ENCODE data around the gene SLC35F3. TPM values are rescaled to one million over a fixed set of nuclear protein-coding genes. Genes with fewer than 3 reads are reported as not detected.

The SLC35F3 gene
- total RNA-seq, 1 experiment from 2014 or later, result 0.94 TPM

DNA sequence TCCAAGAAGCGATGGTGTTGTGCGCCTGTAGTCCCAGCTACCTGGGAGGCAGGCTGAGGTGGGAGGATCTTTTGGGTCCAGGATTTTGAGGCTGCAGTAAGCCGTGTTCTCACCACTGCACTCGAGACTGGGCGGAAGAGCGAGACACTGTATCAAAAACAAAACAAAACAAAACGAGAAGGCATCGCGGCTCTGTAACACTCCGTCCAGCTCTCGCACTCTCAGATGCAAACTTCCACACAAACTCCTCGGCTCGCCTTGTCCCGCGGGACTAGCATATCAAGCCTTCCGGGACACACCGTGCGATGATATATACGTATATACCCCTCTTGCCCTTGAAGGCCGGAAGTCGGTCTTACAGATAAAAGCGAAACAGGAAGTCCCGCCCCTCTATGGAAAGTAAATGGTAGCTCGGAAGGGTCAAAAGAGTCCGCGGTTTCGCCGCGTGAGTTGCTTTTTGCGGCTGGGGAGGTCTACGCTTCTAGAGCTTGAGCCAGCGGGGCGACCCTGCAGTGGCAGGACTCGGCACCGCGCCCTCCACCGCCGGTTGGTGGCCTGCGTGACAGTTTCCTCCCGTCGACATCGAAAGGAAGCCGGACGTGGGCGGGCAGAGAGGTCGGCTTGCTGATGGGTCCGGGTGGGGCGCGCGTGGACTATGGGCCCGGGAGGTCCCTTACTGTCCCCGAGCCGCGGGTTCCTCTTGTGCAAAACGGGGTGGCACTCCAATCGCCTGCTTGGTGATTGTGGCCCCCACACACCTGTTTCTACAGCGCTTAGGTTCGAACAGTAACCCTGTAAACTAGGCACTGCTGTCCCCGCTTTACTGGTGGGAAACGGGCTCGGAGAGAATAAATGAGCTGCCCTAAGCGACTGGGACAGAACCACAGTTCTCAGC is 468.8 kb downstream of the SLC35F3 start, which contains the start of gene COA6 (continued):
- no peak for TF ChIP-seq TP53 (CRISPR knock-in tag; IDR thresholded peaks at IDR 0.05)
- TF ChIP-seq SMAD4 (CRISPR knock-in tag; IDR thresholded peaks at IDR 0.05), result no peak
- TF ChIP-seq STAT6 (CRISPR knock-in tag; conservative IDR thresholded peaks at IDR 0.05; ENCODE audit: low read depth), result no peak
- no peak for TF ChIP-seq ZBTB21 (CRISPR knock-in tag; IDR thresholded peaks at IDR 0.05; ENCODE audit: borderline replicate concordance)
- TF ChIP-seq, protein P1, sequence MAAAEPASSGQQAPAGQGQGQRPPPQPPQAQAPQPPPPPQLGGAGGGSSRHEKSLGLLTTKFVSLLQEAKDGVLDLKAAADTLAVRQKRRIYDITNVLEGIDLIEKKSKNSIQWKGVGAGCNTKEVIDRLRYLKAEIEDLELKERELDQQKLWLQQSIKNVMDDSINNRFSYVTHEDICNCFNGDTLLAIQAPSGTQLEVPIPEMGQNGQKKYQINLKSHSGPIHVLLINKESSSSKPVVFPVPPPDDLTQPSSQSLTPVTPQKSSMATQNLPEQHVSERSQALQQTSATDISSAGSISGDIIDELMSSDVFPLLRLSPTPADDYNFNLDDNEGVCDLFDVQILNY (CRISPR knock-in tag; IDR thresholded peaks at IDR 0.05), result no peak
- TF ChIP-seq CBFB (CRISPR knock-in tag; IDR thresholded peaks at IDR 0.05; ENCODE audit: low read depth), result no peak
- no peak for TF ChIP-seq ZNF532 (CRISPR knock-in tag; IDR thresholded peaks at IDR 0.05; ENCODE audit: borderline replicate concordance)
- TF ChIP-seq GRHL2 (CRISPR knock-in tag; IDR thresholded peaks at IDR 0.05; ENCODE audit: insufficient replicate concordance, severe bottlenecking), result no peak
- TF ChIP-seq ZNF121 (CRISPR knock-in tag; IDR thresholded peaks at IDR 0.05), result peak; percentile 93
- no peak for TF ChIP-seq ZNF671 (CRISPR knock-in tag; IDR thresholded peaks at IDR 0.05)
- TF ChIP-seq CREB1 (CRISPR knock-in tag; IDR thresholded peaks at IDR 0.05), result no peak; the same call in 1 of the 2 replicates
- TF ChIP-seq SP1 (CRISPR knock-in tag; conservative IDR thresholded peaks at IDR 0.05), result peak; percentile 62; the same call in 1 of the 2 replicates
- TF ChIP-seq, protein P2, sequence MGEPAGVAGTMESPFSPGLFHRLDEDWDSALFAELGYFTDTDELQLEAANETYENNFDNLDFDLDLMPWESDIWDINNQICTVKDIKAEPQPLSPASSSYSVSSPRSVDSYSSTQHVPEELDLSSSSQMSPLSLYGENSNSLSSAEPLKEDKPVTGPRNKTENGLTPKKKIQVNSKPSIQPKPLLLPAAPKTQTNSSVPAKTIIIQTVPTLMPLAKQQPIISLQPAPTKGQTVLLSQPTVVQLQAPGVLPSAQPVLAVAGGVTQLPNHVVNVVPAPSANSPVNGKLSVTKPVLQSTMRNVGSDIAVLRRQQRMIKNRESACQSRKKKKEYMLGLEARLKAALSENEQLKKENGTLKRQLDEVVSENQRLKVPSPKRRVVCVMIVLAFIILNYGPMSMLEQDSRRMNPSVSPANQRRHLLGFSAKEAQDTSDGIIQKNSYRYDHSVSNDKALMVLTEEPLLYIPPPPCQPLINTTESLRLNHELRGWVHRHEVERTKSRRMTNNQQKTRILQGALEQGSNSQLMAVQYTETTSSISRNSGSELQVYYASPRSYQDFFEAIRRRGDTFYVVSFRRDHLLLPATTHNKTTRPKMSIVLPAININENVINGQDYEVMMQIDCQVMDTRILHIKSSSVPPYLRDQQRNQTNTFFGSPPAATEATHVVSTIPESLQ (CRISPR knock-in tag; IDR thresholded peaks at IDR 0.05), result no peak
- no peak for TF ChIP-seq ZNF219 (CRISPR knock-in tag; IDR thresholded peaks at IDR 0.05; ENCODE audit: borderline replicate concordance)
- no peak for TF ChIP-seq NFATC4 (CRISPR knock-in tag; IDR thresholded peaks at IDR 0.05)
- TF ChIP-seq GABPB1 (CRISPR knock-in tag; IDR thresholded peaks at IDR 0.05), result peak; percentile 64; the same call in 1 of the 2 replicates
- no peak for TF ChIP-seq ZNF396 (CRISPR knock-in tag; IDR thresholded peaks at IDR 0.05; ENCODE audit: borderline replicate concordance)
- no peak for TF ChIP-seq MXD4 (CRISPR knock-in tag; IDR thresholded peaks at IDR 0.05; ENCODE audit: borderline replicate concordance)
- TF ChIP-seq PRRX2 (CRISPR knock-in tag; IDR thresholded peaks at IDR 0.05), result no peak
- TF ChIP-seq E2F4 (CRISPR knock-in tag; IDR thresholded peaks at IDR 0.05; ENCODE audit: borderline replicate concordance, low read depth), result no peak
- 0 out of 2 replicates have a peak, but pooled peaks have one; percentile 40 for TF ChIP-seq MYBL2 (CRISPR knock-in tag; IDR thresholded peaks at IDR 0.05)
